Fibroblast of pulmonary artery (primary cell): ENCODE results near the gene MASP1.
A peak's percentile ranks its signal among the peaks of the same experiment; 100 is the strongest.

Source experiments
- DNase-seq: peaks from one replicate; pipeline ENCODE4 v3.0.0-alpha.2; 2010; ENCODE audit warnings: low read depth
- H3K4me3 ChIP-seq: replicated peaks from 2 replicates; pipeline ENCODE4 v1.5.1; 2011; ENCODE audit warnings: low read depth, mild to moderate bottlenecking, control low read depth, low read length, moderate library complexity
- TF ChIP-seq, protein P1 (sequence below): IDR thresholded peaks from 2 replicates; pipeline ENCODE4 v1.5.1; 2011; ENCODE audit warnings: mild to moderate bottlenecking, control low read depth, low read length, inconsistent platforms; ENCODE audit errors: missing control alignments

MASP1 gene

GRCh38 chr3:187237741-187238140 is 53.8 kb downstream of the MASP1 start:
- DNase-seq: no peak
- TF ChIP-seq, protein P1, sequence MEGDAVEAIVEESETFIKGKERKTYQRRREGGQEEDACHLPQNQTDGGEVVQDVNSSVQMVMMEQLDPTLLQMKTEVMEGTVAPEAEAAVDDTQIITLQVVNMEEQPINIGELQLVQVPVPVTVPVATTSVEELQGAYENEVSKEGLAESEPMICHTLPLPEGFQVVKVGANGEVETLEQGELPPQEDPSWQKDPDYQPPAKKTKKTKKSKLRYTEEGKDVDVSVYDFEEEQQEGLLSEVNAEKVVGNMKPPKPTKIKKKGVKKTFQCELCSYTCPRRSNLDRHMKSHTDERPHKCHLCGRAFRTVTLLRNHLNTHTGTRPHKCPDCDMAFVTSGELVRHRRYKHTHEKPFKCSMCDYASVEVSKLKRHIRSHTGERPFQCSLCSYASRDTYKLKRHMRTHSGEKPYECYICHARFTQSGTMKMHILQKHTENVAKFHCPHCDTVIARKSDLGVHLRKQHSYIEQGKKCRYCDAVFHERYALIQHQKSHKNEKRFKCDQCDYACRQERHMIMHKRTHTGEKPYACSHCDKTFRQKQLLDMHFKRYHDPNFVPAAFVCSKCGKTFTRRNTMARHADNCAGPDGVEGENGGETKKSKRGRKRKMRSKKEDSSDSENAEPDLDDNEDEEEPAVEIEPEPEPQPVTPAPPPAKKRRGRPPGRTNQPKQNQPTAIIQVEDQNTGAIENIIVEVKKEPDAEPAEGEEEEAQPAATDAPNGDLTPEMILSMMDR: no peak
- no peak overlapping the region for H3K4me3 ChIP-seq

GRCh38 chr3:187236962-187237361 is 54.6 kb downstream of the MASP1 start:
- TF ChIP-seq, protein P1: no peak
- no peak for DNase-seq
- no peak overlapping the region for H3K4me3 ChIP-seq

DNA sequence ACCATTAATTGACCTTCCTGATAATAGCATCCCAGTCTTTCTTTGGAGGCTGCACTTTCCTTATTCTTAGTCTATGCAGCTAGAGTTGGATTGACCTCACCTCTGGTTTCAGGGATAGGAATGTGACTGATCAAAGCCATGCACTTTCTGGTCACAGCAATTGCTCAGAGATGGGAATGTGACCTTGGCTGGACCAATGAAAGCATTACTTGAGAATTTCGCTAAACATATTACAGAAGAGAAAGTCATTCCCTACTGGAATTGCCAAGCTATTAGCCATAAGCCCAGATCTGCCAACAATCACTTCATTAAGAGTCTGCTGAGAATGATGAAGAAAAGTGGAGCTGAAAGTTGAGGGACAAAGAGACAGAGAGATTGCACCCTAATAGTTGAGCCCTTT is 61.5 kb downstream of the MASP1 start:
- DNase-seq: no peak
- TF ChIP-seq, protein P1: no peak
- no peak overlapping the region for H3K4me3 ChIP-seq

DNA sequence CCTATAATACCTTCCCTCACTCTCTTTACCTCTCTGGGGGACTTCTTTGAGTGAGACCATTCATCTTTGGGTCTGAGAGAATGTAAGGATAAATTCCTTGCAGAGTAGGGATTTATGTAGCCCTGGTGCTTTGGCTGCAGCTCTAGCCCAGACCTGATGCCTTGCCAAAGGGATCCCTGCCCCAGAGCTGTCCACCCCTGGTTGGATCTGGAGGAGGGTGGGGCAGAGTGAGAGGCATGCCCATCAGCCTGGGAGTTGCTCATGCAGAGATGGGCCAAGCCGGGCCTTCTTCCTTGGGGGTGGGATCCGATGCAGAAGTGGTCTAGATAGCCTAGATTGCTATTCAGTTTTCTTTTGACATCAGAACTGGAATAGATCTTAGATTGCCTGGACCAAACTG is 62.8 kb downstream of the MASP1 start:
- DNase-seq: no peak
- TF ChIP-seq, protein P1: no peak
- no peak overlapping the region for H3K4me3 ChIP-seq

GRCh38 chr3:187227658-187228258 is 63.8 kb downstream of the MASP1 start:
- no peak overlapping the region for H3K4me3 ChIP-seq
- peak; percentile 67 for DNase-seq
- TF ChIP-seq, protein P1: no peak

GRCh38 chr3:187223799-187224198 is 67.7 kb downstream of the MASP1 start:
- no peak overlapping the region for H3K4me3 ChIP-seq
- TF ChIP-seq, protein P1: no peak
- no peak for DNase-seq

GRCh38 chr3:187222801-187223200 is 68.7 kb downstream of the MASP1 start:
- DNase-seq: no peak
- TF ChIP-seq, protein P1: no peak
- H3K4me3 ChIP-seq: no peak overlapping the region
